ENCODE results near the gene NEO1.

Gene NEO1

DNA sequence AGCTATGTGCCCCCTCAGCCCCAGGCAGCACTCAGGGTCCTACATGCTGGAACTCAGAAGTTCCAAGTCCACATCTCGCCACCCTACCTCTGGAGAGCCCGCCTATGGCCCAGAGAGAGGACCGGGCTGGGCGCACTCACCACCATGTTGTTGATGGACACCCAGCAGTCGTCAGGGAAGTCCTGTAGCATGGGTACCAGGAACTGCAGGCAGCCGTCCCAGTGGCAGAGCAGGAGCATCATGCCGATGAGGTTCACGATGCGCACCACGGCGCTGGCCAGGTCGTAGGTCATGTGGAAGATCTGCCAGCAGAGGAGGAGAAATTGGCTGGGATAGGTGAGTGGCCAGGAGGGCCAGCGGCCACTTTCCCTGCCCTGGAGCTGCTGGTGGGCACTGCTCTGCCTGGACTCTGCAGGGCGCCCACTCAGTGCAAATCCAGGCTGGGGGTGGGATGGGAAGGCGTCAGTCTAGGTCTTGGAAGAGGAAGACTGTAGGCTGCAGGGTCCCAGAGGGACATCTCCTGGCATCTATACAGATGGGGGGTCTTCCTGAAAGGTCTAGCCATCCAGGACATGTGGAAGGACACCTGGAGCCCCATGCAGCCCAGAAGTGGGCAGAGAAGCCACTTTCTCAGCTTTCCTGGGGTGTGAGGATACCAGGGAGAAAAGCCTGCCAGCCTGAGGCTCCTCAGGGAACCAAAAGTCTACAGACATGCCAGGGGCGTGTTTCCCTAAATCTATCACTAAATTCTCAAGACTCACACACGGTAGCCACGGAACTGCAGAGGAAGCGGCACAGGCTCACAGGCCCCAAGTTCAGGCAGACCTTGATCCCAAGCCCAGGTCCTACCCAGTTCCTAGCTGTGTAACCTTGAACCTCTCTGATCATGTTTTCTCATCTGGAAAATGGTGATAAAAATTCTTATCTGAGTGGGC lies 280.0 kb downstream of the NEO1 start:
- DNase-seq = no peak

DNA sequence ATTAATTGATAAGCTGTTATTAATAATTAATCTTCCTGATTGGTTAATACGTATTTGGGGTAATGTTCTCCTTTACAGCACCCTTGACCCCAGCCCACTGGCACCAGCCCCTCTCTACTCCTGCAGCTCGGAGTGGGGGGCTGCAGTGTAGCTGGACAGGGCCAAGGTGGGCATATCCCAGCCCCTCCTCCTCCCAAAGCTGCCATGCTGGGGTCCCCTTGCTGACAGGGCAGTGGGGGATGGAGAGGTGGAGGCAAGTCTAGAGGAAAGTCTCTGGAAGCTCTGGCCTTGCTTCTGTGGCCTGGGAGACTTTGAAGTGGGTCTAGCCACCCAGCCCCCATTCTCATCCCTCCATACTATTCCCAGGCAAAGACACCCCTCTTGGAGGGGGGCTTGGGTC lies 280.7 kb downstream of the NEO1 start:
- DNase-seq = no peak

DNA sequence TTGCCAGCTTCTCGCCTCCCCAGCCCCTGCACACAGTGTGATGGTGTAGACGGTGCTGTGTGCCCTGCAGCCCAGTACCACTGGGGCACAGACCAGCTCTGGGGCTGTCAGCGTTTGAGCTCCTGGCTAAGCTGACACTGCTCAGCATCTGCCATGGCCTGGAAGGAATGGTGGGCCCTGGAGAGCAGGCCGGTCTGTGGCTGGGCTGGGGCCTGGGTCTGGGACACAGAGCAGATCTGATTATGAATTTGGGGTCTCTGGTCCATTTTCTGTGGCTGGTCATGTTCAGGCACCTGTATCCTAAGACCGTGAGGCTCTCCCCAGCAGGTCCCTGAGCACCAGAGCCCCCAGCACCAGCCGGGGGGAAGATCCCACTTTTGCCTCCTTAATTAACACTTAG lies 281.8 kb downstream of the NEO1 start:
- no peak for DNase-seq

DNA sequence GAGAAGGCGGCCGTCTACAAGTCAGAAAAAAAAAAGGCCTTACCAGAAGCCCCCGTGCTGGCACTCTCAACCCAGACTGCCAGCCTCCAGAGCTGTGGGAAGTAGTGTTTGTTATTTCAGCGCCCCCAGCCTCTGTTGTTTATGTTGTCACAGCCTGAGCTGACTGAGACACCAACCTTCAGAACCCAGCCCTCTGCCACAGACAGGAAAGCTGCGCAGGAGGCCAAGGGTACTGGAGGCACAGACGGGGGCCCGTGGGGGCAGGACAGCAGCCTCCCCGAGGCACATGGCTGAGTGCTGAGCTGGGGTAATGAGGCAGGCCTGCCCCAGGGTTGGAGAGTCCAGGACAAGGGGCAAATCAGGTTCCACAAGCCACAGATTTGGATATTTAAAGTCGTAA lies 282.8 kb downstream of the NEO1 start:
- no peak for DNase-seq

DNA sequence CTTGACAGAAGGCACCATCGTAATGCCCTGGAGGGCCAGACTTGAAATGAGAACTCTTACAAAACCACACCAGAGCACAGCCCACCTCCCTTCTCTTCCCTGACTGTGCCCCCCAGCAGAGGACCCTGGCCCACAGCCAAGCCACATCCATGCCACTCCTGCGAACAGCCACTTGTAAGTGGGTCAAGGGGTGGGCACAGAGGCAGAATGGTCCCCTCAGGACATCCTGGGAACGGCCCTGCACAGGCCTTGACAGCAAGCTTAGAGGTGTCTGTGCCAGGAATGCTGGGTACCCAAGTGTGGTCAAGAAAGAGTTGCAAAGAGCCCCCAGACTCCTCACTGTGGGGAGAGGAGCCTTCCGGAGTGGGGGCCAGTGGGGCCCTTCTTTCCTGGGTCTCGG lies 283.2 kb downstream of the NEO1 start:
- no peak for DNase-seq

DNA sequence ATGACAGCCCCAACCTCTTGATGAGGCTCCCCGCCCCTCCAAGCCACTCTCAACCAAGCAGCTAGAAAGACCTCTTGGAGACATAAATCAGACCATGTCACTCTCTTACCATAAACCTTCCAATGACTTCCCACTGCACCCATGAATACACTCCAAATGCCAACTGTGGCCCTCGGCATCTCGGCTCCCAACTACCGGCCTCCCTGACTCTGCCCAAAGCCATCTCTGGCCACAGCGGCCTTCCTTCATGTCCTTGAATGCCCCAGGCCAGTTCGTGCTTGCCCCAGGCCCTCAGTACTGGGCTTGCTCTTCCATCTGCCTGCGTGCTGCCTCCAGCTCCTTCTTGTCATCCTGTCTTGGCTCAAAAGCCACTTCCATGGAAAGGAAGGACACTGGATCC lies 284.5 kb downstream of the NEO1 start:
- DNase-seq = no peak

DNA sequence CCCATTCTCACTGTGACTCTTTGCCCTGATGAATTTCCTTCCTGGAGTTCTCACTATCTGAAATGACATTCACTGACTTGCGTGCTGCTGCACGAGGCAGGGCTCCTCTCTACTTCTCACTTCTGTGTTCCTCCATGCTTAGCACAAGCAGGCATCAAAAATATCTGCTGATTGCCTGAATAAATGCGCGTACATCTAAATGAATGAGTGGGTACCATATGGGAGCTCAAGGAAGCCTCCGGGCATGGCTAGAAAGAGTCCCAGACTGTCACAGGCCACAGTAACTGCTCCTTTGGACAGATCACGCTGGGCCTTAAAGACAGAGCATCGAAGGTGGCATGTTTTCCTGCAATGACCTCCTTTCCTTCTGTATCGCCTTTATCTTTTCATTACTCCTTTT lies 284.9 kb downstream of the NEO1 start:
- DNase-seq = no peak

DNA sequence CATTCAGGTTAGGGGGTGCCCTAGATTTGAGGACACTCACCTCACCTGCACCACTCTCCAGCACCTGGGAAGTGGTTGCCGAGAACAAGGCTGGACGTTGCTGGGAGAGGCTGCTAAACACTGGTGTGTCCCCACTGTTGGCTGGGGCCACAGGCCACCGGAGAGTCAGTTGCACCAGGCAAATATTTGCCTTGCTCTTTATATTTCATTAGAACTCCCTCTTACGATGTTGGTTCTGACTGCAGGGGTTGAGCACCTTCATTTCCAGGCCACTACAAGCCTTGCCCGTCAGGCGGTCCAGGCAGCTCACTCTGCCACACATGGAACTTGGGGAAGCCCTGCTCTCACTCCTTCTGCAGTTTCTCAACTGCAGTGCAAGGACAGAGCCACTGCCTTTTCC lies 285.8 kb downstream of the NEO1 start:
- no peak for DNase-seq

DNA sequence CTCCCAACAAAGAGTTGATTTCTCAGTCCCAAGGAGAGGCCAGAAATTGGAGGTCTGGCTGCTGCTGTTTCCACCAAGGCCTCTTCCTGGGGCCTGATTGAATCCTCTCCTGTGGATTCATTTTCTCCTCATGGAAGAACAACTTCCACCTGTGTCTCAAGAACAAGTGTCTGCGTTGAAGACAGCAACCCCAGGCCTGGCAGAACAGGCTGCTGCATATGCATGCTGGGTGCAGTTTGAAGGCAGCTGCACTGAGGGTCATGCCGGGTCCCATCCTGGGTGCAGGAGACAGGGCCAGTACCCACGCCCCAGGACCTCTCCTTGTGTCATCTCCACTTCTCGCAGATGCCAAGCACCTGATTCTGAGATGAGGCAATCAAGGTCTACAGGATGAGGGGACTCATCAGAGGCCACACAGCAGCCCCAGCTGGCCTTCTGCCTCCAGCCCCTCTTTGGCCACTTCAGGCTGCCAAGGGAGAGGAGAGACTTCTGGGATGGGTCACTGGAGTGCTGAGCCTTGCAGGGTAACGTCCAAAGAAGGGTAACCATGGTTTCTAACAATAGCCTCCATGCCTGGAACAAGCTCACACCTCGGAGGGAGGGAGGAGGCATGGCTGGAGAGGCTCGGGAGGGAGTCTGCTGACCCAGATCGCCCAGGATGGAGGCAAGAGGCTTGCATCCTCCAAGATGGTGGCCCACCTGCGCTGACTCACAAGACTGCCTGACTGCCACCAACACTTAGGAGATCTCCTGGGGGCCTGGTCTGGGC lies 286.5 kb downstream of the NEO1 start:
- no peak for DNase-seq

DNA sequence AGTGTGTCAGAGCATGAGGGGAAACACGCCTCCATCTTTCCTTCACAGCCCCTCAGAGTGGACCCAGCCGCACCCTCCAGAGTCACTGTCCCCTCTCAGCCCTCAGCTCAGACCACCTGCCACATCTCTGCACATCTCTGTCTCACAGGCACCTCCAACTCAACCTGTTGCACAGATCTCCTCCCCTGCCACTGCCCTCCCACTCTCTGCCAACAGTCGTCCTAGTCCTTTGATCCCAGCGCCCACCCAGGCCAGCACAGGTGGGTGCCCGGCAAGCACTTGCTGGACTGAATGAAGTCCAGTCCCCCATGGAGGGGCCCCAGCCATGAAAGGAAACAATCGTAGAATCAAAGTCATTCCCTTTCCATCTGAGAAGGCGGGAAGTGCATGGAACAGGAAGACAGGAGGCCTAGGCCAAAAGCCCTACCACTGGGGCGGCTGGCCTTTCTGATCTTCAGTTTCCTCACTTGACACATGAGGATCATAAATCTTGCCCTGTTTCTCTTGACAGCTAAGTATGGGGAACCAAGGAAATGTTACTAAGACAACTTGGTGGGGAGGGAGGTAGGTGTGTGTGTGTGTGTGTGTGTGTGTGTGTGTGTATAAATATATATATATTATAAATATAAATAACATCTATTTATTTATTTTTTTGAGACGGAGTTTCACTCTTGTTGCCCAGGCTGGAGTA lies 288.4 kb downstream of the NEO1 start:
- DNase-seq = no peak

DNA sequence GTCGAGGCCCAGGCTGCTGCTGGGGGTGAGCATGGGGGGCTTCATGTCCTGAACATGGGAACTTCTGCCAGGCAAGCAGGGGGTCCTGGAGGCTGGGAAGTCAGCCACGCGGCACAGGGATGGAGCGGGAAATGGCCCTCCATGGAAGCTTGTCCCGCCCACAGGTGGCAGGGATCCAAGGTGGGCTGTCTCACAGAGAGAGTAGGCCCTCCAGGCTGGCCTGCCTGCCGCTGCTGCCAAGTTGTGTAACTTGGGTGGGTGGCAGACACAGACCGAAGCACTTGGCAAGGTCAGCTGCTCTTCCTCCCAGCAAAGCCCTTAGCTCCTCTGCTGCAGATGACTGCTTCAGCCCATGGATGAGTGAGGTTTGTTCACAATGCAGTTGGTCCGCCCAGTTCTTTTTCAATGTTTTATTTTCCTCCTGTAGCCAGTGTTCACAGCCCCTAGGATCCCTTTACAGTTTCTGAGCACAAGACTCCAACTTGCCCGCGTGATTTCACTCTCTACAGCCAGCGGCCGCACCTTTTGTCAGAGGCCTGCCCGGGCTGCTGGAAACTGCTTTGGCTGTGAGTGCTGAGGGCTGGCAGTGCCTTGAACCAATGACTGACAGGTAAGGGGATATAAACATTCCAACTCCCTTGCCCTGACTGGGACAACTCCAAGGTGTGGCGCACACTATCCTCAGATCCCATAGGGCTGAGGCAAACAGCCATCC lies 289.8 kb downstream of the NEO1 start:
- no peak for DNase-seq

DNA sequence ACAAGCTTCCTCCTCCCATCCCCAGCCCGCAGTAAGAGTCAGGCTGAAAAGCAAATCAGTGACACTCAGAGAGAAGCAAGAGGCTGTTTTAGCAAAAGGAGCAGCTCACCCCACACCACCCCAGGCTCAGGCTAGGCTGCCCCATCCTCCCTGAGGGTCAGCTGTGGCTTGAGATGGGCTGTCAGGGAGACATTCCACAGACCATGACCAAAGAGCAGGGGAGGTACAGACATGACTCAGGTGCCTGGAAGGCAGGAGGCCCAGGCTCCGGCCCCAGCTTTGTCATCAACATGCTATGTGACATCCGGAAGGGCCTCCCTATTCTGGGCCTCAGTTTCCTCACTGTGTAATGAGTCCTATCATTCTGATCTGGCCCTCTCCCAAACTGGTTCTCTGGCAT lies 291.8 kb downstream of the NEO1 start:
- no peak for DNase-seq

DNA sequence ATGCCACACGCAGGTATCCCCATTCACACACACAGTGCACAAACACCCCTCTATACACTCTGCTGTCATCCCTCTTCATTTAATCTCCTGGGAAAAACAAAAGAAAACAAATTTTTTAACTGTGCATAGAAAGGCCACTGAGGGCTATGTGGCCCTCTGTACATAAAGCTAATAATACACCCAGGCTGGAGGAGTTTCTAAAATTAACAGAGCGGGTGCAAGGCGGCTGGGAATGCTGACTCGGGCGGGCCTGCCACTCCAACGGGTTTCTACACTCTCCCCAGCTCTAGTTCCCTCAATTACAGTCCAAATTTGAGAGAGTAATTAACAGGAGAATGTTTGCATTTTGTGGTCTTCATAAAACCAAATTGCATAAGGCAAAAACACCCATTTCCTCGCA lies 293.4 kb downstream of the NEO1 start:
- no peak for DNase-seq

DNA sequence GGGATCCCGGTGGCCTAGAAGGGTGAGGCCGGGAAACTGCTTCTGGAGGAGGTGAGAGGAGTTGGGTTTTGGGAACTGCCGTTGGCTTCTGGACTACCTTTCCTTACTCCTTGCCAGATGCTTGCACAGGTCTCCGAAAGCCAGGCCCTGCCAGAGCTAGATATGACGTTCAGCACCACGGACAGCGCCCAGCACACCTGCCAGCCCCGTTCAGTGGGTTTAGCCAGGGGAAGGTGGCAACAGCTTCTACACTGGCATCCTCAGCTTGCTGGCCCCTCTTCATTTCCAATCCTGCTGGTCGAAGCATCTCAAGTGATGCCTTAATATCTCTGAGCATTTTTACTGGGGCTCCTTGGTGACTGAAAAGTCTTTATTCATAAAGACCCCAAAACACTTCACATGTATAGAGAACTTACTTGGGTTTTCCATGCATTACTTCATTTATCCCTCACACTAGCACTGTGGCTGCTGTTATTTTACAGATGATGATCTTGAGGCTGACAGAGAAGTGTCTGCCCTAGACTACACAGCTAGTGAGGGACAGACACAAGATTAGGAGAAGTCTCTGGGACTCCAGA lies 294.6 kb downstream of the NEO1 start:
- no peak for DNase-seq

DNA sequence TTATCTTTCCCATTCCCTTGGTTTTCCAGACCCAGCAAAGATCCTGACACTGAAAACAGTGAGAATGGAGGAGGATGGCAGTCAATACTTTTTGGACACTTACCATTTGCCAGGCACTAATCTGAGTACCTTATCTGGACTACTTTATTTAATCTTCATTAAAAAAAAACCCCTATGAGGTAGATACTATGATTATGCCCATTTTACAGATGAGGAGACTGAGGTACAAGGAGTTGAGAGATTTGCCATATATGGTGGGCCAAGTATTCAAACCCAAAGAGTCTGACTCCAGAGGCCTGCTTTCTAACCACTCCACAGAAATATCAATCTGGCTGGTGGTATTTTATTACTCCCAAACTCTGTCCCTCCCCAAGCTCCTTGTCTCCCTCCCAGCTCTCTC lies 296.9 kb downstream of the NEO1 start:
- no peak for DNase-seq

DNA sequence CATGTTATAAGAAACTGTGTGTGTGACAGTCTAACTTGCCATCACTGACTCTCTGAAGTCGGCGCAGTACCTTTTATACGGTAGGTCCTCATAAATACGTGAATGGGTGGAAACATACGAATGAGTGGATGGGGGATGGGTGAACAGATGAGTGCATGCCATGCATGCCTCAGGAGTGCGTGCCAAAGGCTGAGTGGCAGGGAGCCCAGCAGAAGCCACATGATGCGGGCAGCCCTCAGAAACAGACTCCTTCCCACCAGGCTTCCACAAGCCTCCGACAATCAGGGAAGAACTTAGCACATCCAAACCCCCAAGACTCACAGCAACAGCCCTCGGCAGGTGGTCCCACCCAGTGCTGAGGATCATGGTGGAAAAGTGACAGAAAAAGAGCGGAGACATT lies 299.8 kb downstream of the NEO1 start:
- DNase-seq = no peak

DNA sequence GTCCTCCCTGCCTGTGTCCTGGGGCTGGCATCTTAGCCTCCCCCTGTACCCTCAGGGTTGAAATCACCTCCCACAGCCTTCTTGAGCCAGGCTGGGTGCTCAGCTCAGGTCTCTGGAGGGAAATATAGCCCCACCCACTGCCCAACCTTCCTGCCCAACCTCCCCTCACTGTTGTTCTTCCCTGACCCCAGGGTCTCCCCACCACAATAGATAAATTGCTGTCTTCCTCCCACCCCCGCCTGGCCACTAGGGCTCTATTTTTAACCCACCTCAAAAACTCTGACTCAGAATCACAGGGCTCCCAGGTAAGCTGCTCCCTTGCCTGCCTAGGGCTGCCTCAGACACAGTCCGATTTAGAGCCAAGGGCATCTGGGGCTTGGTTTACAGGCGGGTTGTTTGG lies 301.5 kb downstream of the NEO1 start:
- DNase-seq = no peak

DNA sequence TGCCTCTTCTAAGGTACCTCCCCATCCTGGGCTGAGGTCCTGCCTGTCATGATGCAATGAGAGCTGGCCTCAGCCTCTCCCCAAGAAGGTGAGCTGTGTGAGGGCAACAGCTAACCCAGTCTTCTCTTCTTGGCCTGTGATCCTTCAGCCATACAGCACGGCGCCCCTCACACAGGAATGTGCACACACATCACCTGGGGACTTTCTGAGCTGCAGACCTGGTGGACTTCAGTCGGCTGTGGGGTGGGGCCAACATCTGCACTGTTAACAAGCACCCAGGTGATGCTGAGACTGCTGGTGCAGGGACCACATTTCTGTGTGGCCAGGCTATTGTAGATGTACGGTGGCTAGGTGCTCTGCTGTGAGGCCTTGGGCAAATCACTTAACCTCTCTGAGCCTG lies 302.0 kb downstream of the NEO1 start:
- no peak for DNase-seq
